GM18861 (cell line): ENCODE measurements around the gene TMEM231.
"Not testable (repeated sequence)": the region's sequence is repeated elsewhere in the genome, so short reads cannot be mapped to it uniquely, and the experiment has no call there.

ENCODE experiments used
- ATAC-seq: cut with Tn5 transposase; IDR thresholded peaks from one replicate; pipeline ENCODE4 v1.9.1; 2021; ENCODE audit not compliant: unreplicated experiment

The TMEM231 gene

GRCh38 chr16:75534560-75535205 is 21.4 kb downstream of the TMEM231 start:
- no peak for ATAC-seq

GRCh38 chr16:75532791-75533190 is 23.3 kb downstream of the TMEM231 start:
- ATAC-seq: no peak

DNA sequence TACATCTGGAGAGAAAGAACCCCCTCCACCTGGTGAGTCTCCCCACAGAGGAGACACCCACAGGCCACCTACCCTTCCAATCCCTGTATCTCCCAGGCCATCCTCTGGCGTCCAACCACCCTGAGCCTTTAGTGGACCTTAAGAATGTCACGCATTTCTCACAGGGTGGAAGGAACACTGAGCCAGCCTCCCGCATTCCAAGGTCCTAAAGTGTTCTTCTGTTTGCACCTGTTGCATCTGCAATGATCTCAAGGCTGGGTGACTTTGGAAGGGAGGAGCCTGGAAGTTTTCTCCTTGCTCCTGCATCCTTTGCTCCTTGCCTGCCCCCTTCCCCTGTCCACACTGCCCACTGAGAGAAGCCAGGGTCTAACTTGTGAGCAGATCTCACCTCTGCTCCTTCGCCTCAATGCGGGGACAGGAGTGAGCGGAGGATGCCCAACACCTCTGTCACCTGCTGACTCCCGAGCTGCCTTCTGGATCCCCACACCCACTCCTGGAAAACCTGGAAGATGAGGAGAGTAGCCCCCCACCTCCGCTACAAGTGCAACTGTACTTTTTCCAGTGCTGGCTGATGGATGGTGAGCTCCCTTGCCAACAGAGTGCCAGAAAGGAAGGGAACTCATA is 23.8 kb downstream of the TMEM231 start:
- no peak for ATAC-seq

GRCh38 chr16:75529959-75530358 is 26.1 kb downstream of the TMEM231 start:
- no peak for ATAC-seq

DNA sequence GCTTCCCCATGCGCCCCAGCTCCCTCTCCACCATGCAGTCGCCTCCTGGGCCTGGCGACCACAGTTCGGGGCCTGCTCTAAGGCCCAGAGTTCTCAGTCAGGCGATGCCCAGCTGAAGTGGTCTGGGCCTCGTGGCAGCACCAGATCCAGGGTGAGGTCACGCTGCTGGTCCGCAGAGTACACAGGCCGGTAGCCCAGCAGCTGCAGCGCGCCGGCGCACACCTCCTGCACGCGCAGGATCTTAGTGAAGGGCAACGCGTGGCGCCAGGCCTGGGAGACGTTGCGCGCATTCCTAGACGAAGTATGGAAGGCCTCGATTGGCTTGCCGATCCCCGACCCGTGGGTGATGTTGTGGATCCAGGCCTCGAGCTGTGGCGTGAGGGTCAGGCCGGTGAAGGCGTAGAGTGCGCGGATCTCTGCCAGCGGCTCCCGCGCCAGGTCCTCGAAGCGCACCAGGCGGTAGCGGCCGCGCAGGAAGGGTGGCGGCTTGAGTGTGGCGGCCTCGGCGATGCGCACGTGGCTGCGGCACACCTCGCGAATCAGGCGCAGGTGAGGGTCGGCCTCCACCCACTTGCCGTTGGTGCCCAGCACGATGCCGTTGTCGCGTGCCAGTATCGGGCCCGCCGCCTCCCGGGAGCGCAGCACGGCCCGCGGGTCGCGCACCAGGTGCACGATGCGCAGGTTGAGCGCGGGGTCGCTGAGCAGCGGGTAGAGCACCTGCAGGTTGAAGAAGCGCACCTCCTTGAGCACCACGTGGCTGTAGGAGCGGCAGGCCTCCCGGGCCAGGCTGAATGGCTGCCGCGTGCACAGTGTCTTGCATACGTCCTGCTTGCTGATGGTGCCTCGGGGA is 26.8 kb downstream of the TMEM231 start:
- ATAC-seq: no peak

DNA sequence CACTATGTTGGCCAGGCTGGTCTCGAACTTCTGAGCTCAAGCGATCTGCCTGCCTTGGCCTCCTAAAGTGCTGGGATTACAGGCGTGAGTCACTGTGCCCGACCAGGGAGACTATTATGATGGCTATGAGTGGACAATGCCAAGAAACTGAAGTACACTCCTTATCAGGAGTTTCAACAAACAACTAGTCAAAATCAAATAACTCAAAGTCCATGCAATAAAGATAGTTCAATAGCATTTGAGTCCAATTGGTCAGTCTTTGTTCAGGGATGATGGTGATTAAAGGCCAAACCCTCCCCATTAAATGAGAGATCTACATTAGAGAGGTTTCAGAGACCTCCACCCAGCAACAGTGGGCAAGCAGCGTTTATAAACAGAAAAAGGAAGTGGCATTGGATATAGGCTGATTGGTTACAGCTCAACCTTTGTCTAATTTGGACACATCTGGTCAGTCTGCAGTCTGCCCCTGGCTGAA is 28.2 kb downstream of the TMEM231 start:
- ATAC-seq: no peak

GRCh38 chr16:75526032-75526790 is 29.8 kb downstream of the TMEM231 start:
- ATAC-seq: no peak

GRCh38 chr16:75519175-75519574 is 36.9 kb downstream of the TMEM231 start:
- no peak for ATAC-seq

DNA sequence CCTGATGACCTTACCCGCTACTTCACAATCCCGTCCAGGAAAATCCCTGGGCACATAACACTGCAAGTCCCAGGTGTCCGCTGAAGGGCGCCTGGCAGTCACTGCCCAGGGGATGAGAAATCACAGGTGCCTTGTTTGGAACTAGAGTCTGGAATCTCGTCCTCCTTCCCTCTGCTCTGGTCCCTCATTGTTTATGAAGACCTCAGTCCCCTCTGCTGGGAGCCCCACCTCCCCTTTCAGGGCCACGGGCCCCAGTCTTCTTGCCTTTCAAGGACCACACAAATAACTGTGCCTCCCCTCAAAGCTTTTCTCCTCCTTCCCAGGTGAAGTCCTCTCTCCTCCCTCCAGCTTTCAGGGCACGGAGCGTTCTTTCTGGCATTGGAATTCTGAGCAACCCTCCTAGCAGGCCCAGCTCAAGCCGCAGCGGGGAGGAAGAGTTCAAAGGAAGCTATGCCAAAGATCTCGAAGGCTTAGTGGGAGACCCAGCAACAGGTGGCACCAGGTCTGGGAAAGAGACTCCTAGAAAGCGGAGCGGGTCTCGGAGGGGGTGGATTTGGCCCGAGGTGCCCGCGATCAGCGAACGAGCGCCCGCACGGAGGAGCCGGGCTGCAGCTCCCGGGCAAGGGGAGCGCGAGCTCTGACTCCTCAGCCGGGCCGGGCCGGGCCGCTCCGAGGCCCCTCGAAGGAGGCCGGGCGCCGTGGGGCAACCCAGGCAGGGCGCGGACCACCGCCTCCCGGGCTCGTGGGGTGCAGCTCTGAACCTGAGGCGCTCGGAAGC is 39.7 kb downstream of the TMEM231 start:
- peak; percentile 3 for ATAC-seq

DNA sequence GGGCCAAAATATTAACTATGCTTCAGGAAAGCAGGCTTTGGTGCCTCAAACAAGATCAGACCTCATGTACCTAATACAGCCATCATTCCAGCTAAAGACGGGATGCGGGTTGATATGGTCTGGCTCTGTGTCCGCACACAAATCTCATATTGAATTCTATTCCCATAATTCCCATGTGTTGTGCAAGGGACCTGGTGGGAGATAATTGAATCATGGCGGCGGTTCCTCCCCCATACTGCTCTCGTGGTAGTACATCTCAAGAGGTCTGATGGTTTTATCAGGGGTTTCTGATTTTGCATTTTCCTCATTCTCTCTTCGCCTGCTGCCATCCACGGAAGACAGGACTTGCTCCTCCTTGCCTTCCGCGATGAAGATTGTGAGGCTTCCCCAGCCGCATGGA is 41.8 kb downstream of the TMEM231 start:
- ATAC-seq: no peak

DNA sequence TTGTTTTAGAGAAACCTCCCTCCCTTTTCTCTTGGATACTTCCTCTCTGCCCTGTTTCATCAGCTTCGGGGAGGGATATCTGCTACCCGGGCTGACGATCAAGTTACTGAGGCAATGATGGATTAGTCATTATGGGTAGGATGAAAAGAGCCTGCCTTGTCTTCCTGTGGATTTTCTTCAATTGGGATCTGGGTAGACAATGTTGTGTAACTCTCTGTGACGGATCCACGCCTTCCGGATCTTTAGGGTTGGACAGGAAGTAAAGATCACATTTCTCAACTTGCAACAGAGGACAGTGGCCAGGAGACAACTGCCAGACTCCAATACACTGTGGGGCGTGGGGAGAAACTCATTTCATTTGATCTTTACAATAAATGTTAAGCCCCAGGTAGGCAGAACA is 49.5 kb downstream of the TMEM231 start:
- no peak for ATAC-seq

GRCh38 chr16:75506107-75506506 is 49.9 kb downstream of the TMEM231 start:
- ATAC-seq: no peak

GRCh38 chr16:75503801-75504200 is 52.3 kb downstream of the TMEM231 start:
- no peak for ATAC-seq

DNA sequence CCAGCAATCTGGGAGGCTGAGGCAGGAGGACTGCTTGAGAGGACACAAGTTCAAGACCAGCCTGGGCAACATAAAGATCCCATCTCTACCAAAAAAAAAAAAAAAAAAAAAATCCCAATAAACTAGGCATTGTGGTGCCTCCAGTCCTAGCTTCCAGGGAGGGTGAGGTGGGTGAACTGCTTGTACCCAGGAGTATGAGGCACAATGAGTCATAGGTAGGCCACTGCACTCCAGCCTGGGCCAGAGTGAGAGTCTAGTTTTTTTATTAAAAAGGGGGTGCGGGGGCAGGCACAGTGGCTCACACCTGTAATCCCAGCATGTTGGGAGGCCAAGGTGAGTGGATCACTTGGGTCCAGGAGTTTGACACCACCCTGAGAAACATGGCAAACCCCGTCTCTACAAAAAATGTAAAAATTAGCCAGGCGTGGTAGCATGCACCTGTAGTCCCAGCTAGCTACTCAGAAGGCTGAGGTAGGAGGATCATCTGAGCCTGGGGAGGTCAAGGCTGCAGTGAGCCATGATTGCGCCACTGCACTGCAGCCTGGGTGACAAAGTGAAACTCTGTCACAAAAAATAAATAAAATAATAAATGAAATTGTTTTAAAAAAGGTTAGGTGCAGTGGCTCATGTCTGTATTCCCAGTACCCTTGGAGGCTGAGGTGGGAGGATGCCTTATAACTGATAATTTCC is 53.0 kb downstream of the TMEM231 start:
- no peak for ATAC-seq

DNA sequence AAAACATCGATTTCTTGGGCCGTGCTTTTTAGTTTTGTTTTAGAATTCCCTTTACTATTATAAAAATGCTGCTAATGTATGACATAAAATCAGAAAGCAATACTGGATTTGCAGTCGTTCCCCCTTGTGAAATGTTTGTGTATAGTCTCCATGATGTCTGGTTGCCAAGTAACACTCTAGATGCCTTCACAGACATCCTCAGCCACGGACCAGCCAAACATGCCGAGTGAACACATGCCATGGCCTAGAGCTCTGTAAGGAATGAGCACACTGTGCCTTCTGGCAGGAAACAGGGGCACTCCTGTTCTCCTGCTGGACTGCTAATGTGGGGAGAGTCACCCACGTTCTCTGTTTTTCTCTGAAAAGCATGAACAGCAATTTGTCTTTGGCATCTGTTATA is 54.2 kb downstream of the TMEM231 start:
- ATAC-seq: not testable (repeated sequence)

DNA sequence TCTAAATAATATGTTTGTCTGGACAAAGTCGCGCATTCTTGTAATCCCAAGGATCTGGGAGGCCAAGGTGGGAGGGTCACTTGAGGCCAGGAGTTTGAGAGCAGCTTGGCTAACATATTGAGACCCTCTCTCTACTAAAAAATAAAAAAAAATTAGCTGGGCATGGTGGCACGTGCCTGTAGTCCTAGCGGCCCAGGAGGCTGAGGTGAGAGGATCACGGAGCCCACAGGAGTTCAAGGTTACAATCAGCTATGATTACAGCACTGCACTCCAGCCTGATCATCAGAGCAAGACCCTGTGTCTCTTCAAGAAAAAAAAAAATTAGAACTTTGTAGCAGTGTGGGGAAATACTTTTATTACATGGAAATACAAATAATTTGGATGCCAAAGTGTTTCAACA is 54.7 kb downstream of the TMEM231 start:
- no peak for ATAC-seq

DNA sequence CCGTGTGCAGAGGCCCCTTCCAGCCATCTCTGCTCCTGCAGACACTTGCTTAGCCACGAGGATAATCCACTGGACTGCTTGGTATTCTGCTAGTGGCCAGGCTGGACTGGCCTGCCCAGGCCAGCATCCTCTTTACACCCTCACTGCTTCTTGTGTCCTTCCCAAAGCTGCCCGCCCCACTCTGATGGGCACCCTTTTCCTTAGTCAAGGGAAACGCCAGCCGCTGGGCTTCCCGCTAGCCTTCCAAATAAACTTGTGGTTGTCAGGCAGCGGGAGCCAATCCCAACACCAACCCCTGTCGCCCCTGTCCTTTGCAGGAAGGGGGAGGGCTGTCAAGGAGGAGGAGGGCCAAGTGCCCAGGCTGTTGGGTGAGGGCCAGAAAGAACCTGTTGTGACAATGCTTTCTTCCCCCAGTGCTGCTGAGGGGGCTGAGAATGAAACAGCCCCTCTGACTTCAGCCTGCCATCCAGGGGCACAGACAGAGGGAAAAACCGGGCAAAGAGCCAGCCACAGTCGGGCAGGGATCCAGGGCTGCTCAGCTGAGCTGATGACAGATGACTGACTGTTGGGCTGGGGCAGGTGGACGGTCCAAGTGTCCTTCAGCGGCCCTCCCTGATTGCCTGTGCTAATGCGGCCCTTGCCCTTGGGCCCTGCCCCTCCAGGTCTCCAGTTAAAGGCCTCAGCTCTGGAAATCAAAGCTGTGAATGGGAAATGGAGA is 57.3 kb downstream of the TMEM231 start:
- ATAC-seq: not testable (repeated sequence)

- ATAC-seq: no peak
Observed at GRCh38 chr16:75497558-75497957, 58.5 kb downstream of the TMEM231 start.

DNA sequence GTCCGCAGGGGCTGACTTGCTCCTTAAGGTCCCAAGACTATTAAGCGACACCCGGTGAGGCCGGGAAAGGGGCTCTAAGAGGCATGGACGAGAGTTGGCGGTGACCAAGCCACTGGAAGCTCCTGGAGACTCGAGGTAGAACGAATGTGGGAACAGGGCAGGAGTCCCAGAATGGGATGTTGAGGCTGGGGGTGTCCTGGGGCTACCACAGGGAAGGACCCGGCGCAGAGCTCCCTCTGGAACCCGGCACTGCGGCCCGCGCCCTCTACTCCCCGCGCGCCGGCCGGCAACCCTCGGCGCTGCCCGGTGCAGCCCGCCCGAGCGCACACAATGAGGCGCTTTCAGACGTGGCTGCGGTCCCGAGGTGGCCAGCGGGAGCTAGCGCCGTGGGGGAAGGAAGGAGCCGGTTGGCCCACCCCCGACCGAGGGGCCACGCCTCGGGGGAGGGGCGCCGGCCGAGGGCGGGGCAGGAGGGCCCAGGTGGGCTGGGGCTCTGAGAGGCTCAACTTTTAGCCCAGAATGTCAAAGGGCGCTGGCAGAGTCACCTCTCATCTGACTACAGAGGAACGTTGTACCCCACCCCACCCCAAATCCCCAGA is 60.9 kb downstream of the TMEM231 start, which contains the start of gene CHST6:
TSS of gene CHST6 (minus strand) at position 366 of the 599 bp plus-strand sequence. CDS start 15,613 bp downstream, outside the sequence.
- peak; percentile 59 for ATAC-seq
